Smooth muscle cell (in vitro differentiated cells): ENCODE results near the gene RPS5. TPM values are rescaled to one million over a fixed set of nuclear protein-coding genes. Genes with fewer than 3 reads are reported as not detected.

ENCODE experiments used
- DNase-seq: peaks from one replicate; lab custom pipeline; 2025; ENCODE audit not compliant: unreplicated experiment; lab: John Stamatoyannopoulos, UW
- H2AFZ ChIP-seq: fragments of 200-600 bp; sonication (generic); 2 replicates; pipeline ENCODE4 v1.6.0; 2016; ENCODE audit warnings: antibody characterized with exemption, low read depth, mild to moderate bottlenecking
- H3F3A ChIP-seq: fragments of 200-600 bp; sonication (generic); 2 replicates; pipeline ENCODE4 v1.6.0; 2017; ENCODE audit warnings: antibody characterized with exemption, low read depth
- H3K27ac ChIP-seq: fragments of 200-600 bp; sonication (generic); 2 replicates; pipeline ENCODE4 v1.5.1; 2016; ENCODE audit warnings: low read depth, mild to moderate bottlenecking
- H3K27me3 ChIP-seq: fragments of 200-600 bp; sonication (generic); 2 replicates; pipeline ENCODE4 v1.6.1; 2016; ENCODE audit warnings: low read depth, mild to moderate bottlenecking
- H3K36me3 ChIP-seq: fragments of 200-600 bp; sonication (generic); 2 replicates; pipeline ENCODE4 v1.5.1; 2016; ENCODE audit warnings: low read depth
- H3K4me1 ChIP-seq: fragments of 200-600 bp; sonication (generic); 2 replicates; pipeline ENCODE4 v1.5.1; 2016; ENCODE audit warnings: low read depth
- H3K4me2 ChIP-seq: fragments of 200-600 bp; sonication (generic); 2 replicates; pipeline ENCODE4 v1.6.0; 2016; ENCODE audit warnings: mild to moderate bottlenecking
- H3K4me3 ChIP-seq: fragments of 200-600 bp; sonication (generic); 2 replicates; pipeline ENCODE4 v1.5.1; 2016; ENCODE audit warnings: mild to moderate bottlenecking
- H3K79me2 ChIP-seq: fragments of 200-600 bp; sonication (generic); 2 replicates; pipeline ENCODE4 v1.6.0; 2016; ENCODE audit warnings: low read depth, mild to moderate bottlenecking
- H3K9ac ChIP-seq: fragments of 200-600 bp; sonication (generic); 2 replicates; pipeline ENCODE4 v1.6.0; 2016; ENCODE audit warnings: low read depth
- H3K9me3 ChIP-seq: fragments of 200-600 bp; sonication (generic); replicated peaks from 2 replicates; pipeline ENCODE4 v1.5.1; 2016; ENCODE audit warnings: low read depth
- H4K20me1 ChIP-seq: fragments of 200-600 bp; sonication (generic); 2 replicates; pipeline ENCODE4 v1.6.0; 2016; ENCODE audit warnings: low read depth
- CTCF ChIP-seq: fragments of 200-600 bp; sonication (generic); IDR thresholded peaks from 2 replicates; pipeline ENCODE4 v1.5.1; 2017; ENCODE audit warnings: borderline replicate concordance, mild to moderate bottlenecking, antibody characterized with exemption; ENCODE audit not compliant: insufficient read depth, poor library complexity, severe bottlenecking
- WGBS: methylation state at CpG from one replicate; pipeline ENCODE4 v1.1.7; 2016; ENCODE audit warnings: low lambda C conversion rate; 5-methylcytosine and 5-hydroxymethylcytosine counted together
- polyA plus RNA-seq: library from polyadenylated mRNA; unstranded; fragments of >200 nt; fragmentation: Nextera tagmentation; extraction: Ambion mirVana; gene quantifications from 2 replicates; pipeline ENCODE4 v1.2.1, GENCODE V29; 2016
- total RNA-seq: library from RNA; depleted of rRNA; stranded (reverse); fragments of >200 nt; gene quantifications from 2 replicates; pipeline ENCODE4 v1.2.3, GENCODE V29; 2014

Gene RPS5
- total and polyA plus RNA-seq, 2 experiments from 2014 or later, result 684 to 1,773 TPM

- Histone ChIP-seq H3K4me3 (peak overlapping the region; percentile 68), H3K9me3 (no peaks in the 10 kb centered on the region), H2AFZ (no peak overlapping the region), H3K36me3 (no peaks in the 10 kb centered on the region), H3F3A (peaks cover 4% of the 10 kb centered on the region), H3K4me1 (peaks cover 17% of the 10 kb centered on the region), H3K27ac (no peak overlapping the region), H3K9ac (peak overlapping the region; percentile 88), H3K4me2 (peak overlapping the region; percentile 99), H3K79me2 (peaks cover 55% of the 10 kb centered on the region), H3K27me3 (no peaks in the 10 kb centered on the region), H4K20me1 (peaks cover 57% of the 10 kb centered on the region)
- DNase-seq, result no peak
- 81% methylated on average over 3 of the region's 3 CpGs for WGBS
- TF ChIP-seq CTCF, result no peak
These were observed 1.1 kb downstream of the RPS5 start for GRCh38 chr19:58388175-58388526.

GRCh38 chr19:58392945-58393724, 6.1 kb downstream of the RPS5 start:
- 93% methylated on average over 26 of the region's 26 CpGs for WGBS
- peaks cover 66% of the 10 kb centered on the region for H4K20me1 ChIP-seq

GRCh38 chr19:58393725-58394033, 6.6 kb downstream of the RPS5 start:
- no peaks in the 10 kb centered on the region for H3K9me3 ChIP-seq
- peaks cover 4% of the 10 kb centered on the region for H3F3A ChIP-seq
- H3K4me1 ChIP-seq, result no peaks in the 10 kb centered on the region
- no peak overlapping the region for H3K4me2 ChIP-seq
- 95% methylated on average over 4 of the region's 4 CpGs for WGBS
- no peak overlapping the region for H2AFZ ChIP-seq
- H3K79me2 ChIP-seq, result peaks cover 32% of the 10 kb centered on the region
- H3K4me3 ChIP-seq, result no peak overlapping the region
- no peak overlapping the region for H3K27ac ChIP-seq
- no peaks in the 10 kb centered on the region for H3K36me3 ChIP-seq
- DNase-seq, result no peak
- TF ChIP-seq CTCF, result no peak
- no peak overlapping the region for H3K9ac ChIP-seq
- H4K20me1 ChIP-seq, result peaks cover 63% of the 10 kb centered on the region
- no peaks in the 10 kb centered on the region for H3K27me3 ChIP-seq

More at GRCh38 chr19:58392945-58393724, 6.1 kb downstream of the RPS5 start:
- H3K79me2 ChIP-seq, result peaks cover 37% of the 10 kb centered on the region
- H3K4me3 ChIP-seq, result no peak overlapping the region
- no peak overlapping the region for H3K9ac ChIP-seq
- no peak overlapping the region for H2AFZ ChIP-seq
- H3K27ac ChIP-seq, result no peak overlapping the region
- H3K9me3 ChIP-seq, result no peaks in the 10 kb centered on the region
- no peak for TF ChIP-seq CTCF
- H3F3A ChIP-seq, result peaks cover 4% of the 10 kb centered on the region
- no peak overlapping the region for H3K4me2 ChIP-seq
- no peaks in the 10 kb centered on the region for H3K27me3 ChIP-seq
- no peaks in the 10 kb centered on the region for H3K36me3 ChIP-seq
- DNase-seq, result no peak
- H3K4me1 ChIP-seq, result peaks cover 2% of the 10 kb centered on the region

GRCh38 chr19:58394821-58395219, 7.8 kb downstream of the RPS5 start:
- no peaks in the 10 kb centered on the region for H3K4me1 ChIP-seq
- H2AFZ ChIP-seq, result no peak overlapping the region
- H3K27ac ChIP-seq, result no peak overlapping the region
- WGBS, result 92% methylated on average over 3 of the region's 3 CpGs
- no peaks in the 10 kb centered on the region for H3K9me3 ChIP-seq
- H3K9ac ChIP-seq, result no peak overlapping the region
- H4K20me1 ChIP-seq, result peaks cover 52% of the 10 kb centered on the region
- H3K4me3 ChIP-seq, result no peak overlapping the region
- no peaks in the 10 kb centered on the region for H3K27me3 ChIP-seq
- H3K36me3 ChIP-seq, result no peaks in the 10 kb centered on the region
- H3F3A ChIP-seq, result peaks cover 4% of the 10 kb centered on the region
- H3K4me2 ChIP-seq, result no peak overlapping the region
- no peak for TF ChIP-seq CTCF
- H3K79me2 ChIP-seq, result peaks cover 20% of the 10 kb centered on the region
- no peak for DNase-seq
